H1 (cell line): ENCODE data around the gene RSBN1. TPM values are rescaled to one million over a fixed set of nuclear protein-coding genes. Genes with fewer than 3 reads are reported as not detected.

Experiments used
- CTCF ChIA-PET: fragments of 300-600 bp; sonication (Branson Sonifier 250); formaldehyde crosslinking; loops from one replicate; lab custom pipeline; 2021; ENCODE audit not compliant: partially characterized antibody; lab: Charles Lee
- POLR2A ChIA-PET: fragments of 300-600 bp; sonication (Branson Sonifier 250); formaldehyde crosslinking; loops from one replicate; lab custom pipeline; 2021; ENCODE audit warnings: inconsistent platforms; ENCODE audit not compliant: partially characterized antibody; lab: Charles Lee
- DNase-seq, 2 experiments: peaks; one replicate each; pipeline versions ENCODE4 v3.0.0 to v3.0.0-alpha.2; 2010 to 2022; ENCODE audit warnings: low spot score in 2 of 2, low read depth in 1 of 2, mixed read lengths in 1 of 2
- FAIRE-seq: peaks from 2 replicates; lab custom pipeline; 2011; peaks lifted over from hg19 to GRCh38; lab: Jason Lieb, UNC
- H2AFZ ChIP-seq: 2 replicates; pipeline ENCODE4 v1.8.1; 2012; ENCODE audit warnings: low read length, inconsistent platforms
- H2AK5ac ChIP-seq: 2 replicates; pipeline ENCODE4 v1.6.1; 2013; ENCODE audit warnings: low read depth, low read length
- H2BK120ac ChIP-seq: replicated peaks from 2 replicates; pipeline ENCODE3; 2013; ENCODE audit warnings: low read depth, low read length, inconsistent platforms
- H2BK12ac ChIP-seq: 2 replicates; pipeline ENCODE4 v1.6.1; 2013; ENCODE audit warnings: low read depth, low read length
- H2BK15ac ChIP-seq: 2 replicates; pipeline ENCODE4 v1.6.1; 2013; ENCODE audit warnings: low read length
- H2BK20ac ChIP-seq: 2 replicates; pipeline ENCODE4 v1.6.1; 2013; ENCODE audit warnings: low read length
- H2BK5ac ChIP-seq: 2 replicates; pipeline ENCODE4 v1.6.1; 2013; ENCODE audit warnings: low read depth, low read length
- H3K14ac ChIP-seq: 2 replicates; pipeline ENCODE4 v1.6.1; 2013; ENCODE audit warnings: inconsistent platforms; ENCODE audit not compliant: insufficient read length
- H3K18ac ChIP-seq: 2 replicates; pipeline ENCODE4 v1.6.1; 2013; ENCODE audit warnings: low read length; ENCODE audit errors: extremely low read depth
- H3K23ac ChIP-seq: 2 replicates; pipeline ENCODE4 v1.6.1; 2013; ENCODE audit warnings: inconsistent platforms; ENCODE audit not compliant: insufficient read length
- H3K23me2 ChIP-seq: 2 replicates; pipeline ENCODE4 v1.6.1; 2013; ENCODE audit warnings: low read depth, low read length
- H3K27ac ChIP-seq: 2 replicates; pipeline ENCODE4 v1.6.1; 2011; ENCODE audit warnings: low read depth, low read length, inconsistent platforms
- H3K27me3 ChIP-seq, 4 experiments: replicated peaks in 1 of 4; 1 replicate in 1 of 4; 2 replicates in 3 of 4; pipeline versions ENCODE4 v1.6.1 to v1.8.1; 2011 to 2013; ENCODE audit warnings: low read length in 3 of 4, mild to moderate bottlenecking in 3 of 4, inconsistent platforms in 2 of 4, mixed read lengths in 2 of 4, moderate library complexity in 1 of 4; ENCODE audit not compliant: control insufficient read depth in 3 of 4, insufficient read depth in 3 of 4; ENCODE audit errors: extremely low read depth in 1 of 4
- H3K36me3 ChIP-seq, 4 experiments: 2 replicates each; pipeline versions ENCODE4 v1.6.1 to v1.8.1; 2011 to 2013; ENCODE audit warnings: mild to moderate bottlenecking in 4 of 4, low read length in 3 of 4, moderate library complexity in 2 of 4, control low read depth in 1 of 4, inconsistent platforms in 1 of 4; ENCODE audit not compliant: insufficient read depth in 4 of 4, control insufficient read depth in 2 of 4
- H3K4ac ChIP-seq: replicated peaks from 2 replicates; pipeline ENCODE3; 2013; ENCODE audit warnings: low read length, low read depth, mixed read lengths, inconsistent platforms; ENCODE audit not compliant: insufficient read length
- H3K4me1 ChIP-seq, 4 experiments: replicated peaks in 1 of 4; 1 replicate in 1 of 4; 2 replicates in 3 of 4; pipeline versions ENCODE4 v1.6.1 to v1.8.1; 2011 to 2013; ENCODE audit warnings: low read length in 3 of 4, inconsistent platforms in 2 of 4, mixed read lengths in 1 of 4; ENCODE audit not compliant: insufficient read depth in 4 of 4, control insufficient read depth in 3 of 4
- H3K4me2 ChIP-seq, 2 experiments: 2 replicates each; pipeline versions ENCODE4 v1.6.1 to v1.8.1; 2011 to 2013; ENCODE audit warnings: low read depth in 2 of 2, low read length in 2 of 2, control low read depth in 1 of 2, inconsistent platforms in 1 of 2, mild to moderate bottlenecking in 1 of 2; ENCODE audit not compliant: insufficient read depth in 1 of 2
- H3K4me3 ChIP-seq, 4 experiments: fragments of 200-600, 300-600 bp in 1 of 4; sonication (generic), shearing (Covaris generic), sonication (Bioruptor Twin) in 1 of 4; 2 replicates each; pipeline versions ENCODE4 v1.5.1 to v1.8.1; 2011 to 2016; ENCODE audit warnings: low read length in 4 of 4, low read depth in 3 of 4, control low read depth in 2 of 4, inconsistent platforms in 2 of 4, mild to moderate bottlenecking in 2 of 4, mixed read lengths in 1 of 4, moderate library complexity in 1 of 4; ENCODE audit not compliant: insufficient read depth in 2 of 4; ENCODE audit errors: extremely low read depth in 1 of 4
- H3K56ac ChIP-seq: replicated peaks from 2 replicates; pipeline ENCODE3; 2013; ENCODE audit warnings: low read depth, mild to moderate bottlenecking, mixed read lengths, low read length, inconsistent platforms; ENCODE audit not compliant: insufficient read length
- H3K79me1 ChIP-seq: 2 replicates; pipeline ENCODE4 v1.6.1; 2013; ENCODE audit warnings: low read depth, low read length, control low read depth
- H3K79me2 ChIP-seq, 2 experiments: 2 replicates each; pipeline versions ENCODE4 v1.6.1 to v1.8.1; 2012 to 2013; ENCODE audit warnings: low read length in 2 of 2, mild to moderate bottlenecking in 2 of 2, inconsistent platforms in 1 of 2; ENCODE audit not compliant: insufficient read depth in 2 of 2, control insufficient read depth in 1 of 2
- H3K9ac ChIP-seq, 4 experiments: replicated peaks in 1 of 4; 1 replicate in 1 of 4; 2 replicates in 3 of 4; pipeline versions ENCODE4 v1.6.1 to v1.8.1; 2011 to 2013; ENCODE audit warnings: low read depth in 3 of 4, low read length in 3 of 4, control low read depth in 2 of 4, mild to moderate bottlenecking in 2 of 4, moderate library complexity in 2 of 4, inconsistent platforms in 1 of 4; ENCODE audit errors: extremely low read depth in 1 of 4
- H3K9me3 ChIP-seq, 2 experiments: 2 replicates each; pipeline versions ENCODE4 v1.6.1 to v1.8.1; 2012 to 2013; ENCODE audit warnings: mild to moderate bottlenecking in 2 of 2, moderate library complexity in 2 of 2, control low read depth in 1 of 2, inconsistent platforms in 1 of 2, low read depth in 1 of 2, low read length in 1 of 2, mixed read lengths in 1 of 2; ENCODE audit not compliant: insufficient read depth in 2 of 2
- H4K20me1 ChIP-seq, 2 experiments: replicated peaks in 1 of 2; 2 replicates each; pipeline versions ENCODE3 to v1.8.1; 2011 to 2013; ENCODE audit warnings: inconsistent platforms in 2 of 2, low read length in 2 of 2, mild to moderate bottlenecking in 1 of 2; ENCODE audit not compliant: insufficient read depth in 2 of 2, control insufficient read depth in 1 of 2
- H4K5ac ChIP-seq: 2 replicates; pipeline ENCODE4 v1.6.1; 2013; ENCODE audit warnings: low read length, low read depth, mixed read lengths, inconsistent platforms; ENCODE audit not compliant: insufficient read length
- H4K8ac ChIP-seq: 2 replicates; pipeline ENCODE4 v1.8.0; 2013; ENCODE audit warnings: mild to moderate bottlenecking, moderate library complexity, low read length, inconsistent platforms; ENCODE audit not compliant: insufficient read depth; ENCODE audit errors: extremely low read depth
- H4K91ac ChIP-seq: replicated peaks from 2 replicates; pipeline ENCODE3; 2013; ENCODE audit warnings: low read length, mixed read lengths, inconsistent platforms; ENCODE audit not compliant: insufficient read length
- ATF2 ChIP-seq: IDR thresholded peaks from 2 replicates; pipeline ENCODE4 v1.6.1; 2012; ENCODE audit warnings: low read length, inconsistent platforms
- JUN ChIP-seq: IDR thresholded peaks from 2 replicates; pipeline ENCODE4 v1.6.1; 2011; ENCODE audit warnings: low read depth, mild to moderate bottlenecking, improper control_type of control experiment, low read length
- KDM1A ChIP-seq: fragments of 200-600, 300-600 bp; sonication (generic); IDR thresholded peaks from 2 replicates; pipeline ENCODE4 v1.7.1; 2016; ENCODE audit warnings: mild to moderate bottlenecking, low read length, borderline replicate concordance
- MAX ChIP-seq: IDR thresholded peaks from 2 replicates; pipeline ENCODE4 v1.6.1; 2012; ENCODE audit warnings: inconsistent platforms
- RBBP5 ChIP-seq: IDR thresholded peaks from 2 replicates; pipeline ENCODE4 v1.7.1; 2012; ENCODE audit warnings: low read depth, mild to moderate bottlenecking, inconsistent platforms, low read length, moderate library complexity, borderline replicate concordance
- SIN3A ChIP-seq, 2 experiments: IDR thresholded peaks in 1 of 2; conservative IDR thresholded peaks in 1 of 2; 2 replicates each; pipeline ENCODE4 v1.6.1; 2011 to 2012; ENCODE audit warnings: low read length in 2 of 2, improper control_type of control experiment in 1 of 2, low read depth in 1 of 2, mild to moderate bottlenecking in 1 of 2
- SIX5 ChIP-seq: IDR thresholded peaks from 2 replicates; pipeline ENCODE4 v1.6.1; 2011; ENCODE audit warnings: mild to moderate bottlenecking, low read depth, low read length
- TAF1 ChIP-seq: IDR thresholded peaks from 2 replicates; pipeline ENCODE4 v1.6.1; 2011; ENCODE audit warnings: mild to moderate bottlenecking, low read depth, low read length
- ZNF274 ChIP-seq: IDR thresholded peaks from 2 replicates; pipeline ENCODE4 v1.7.0; 2012; ENCODE audit warnings: low read length, borderline replicate concordance; ENCODE audit errors: extremely low read depth
- WGBS, 2 experiments: shearing (Covaris generic) in 1 of 2; methylation state at CpG; one replicate each; pipeline versions ENCODE4 v1.1.6 to v1.1.7; 2013 to 2015; ENCODE audit warnings: low lambda C conversion rate in 2 of 2, mixed read lengths in 2 of 2, inconsistent platforms in 1 of 2, low coverage in 1 of 2, missing lambda C conversion rate in 1 of 2; ENCODE audit not compliant: insufficient replicate concordance in 2 of 2, insufficient coverage in 1 of 2, insufficient read length in 1 of 2; ENCODE audit errors: extremely low coverage in 1 of 2, missing lambda C conversion rate in 1 of 2; 5-methylcytosine and 5-hydroxymethylcytosine counted together
- polyA plus RNA-seq, 7 experiments: library from polyadenylated mRNA; depleted of rRNA in 3 of 7; stranded (reverse) in 5 of 7; unstranded in 2 of 7; fragments of >200 nt in 5 of 7; fragments of 200-250 nt in 2 of 7; gene quantifications; 1 replicate in 5 of 7; 2 replicates in 1 of 7; 4 replicates in 1 of 7; pipeline versions ENCODE4 v1.2.1 to v1.2.3, GENCODE V29; 2011 to 2013; ENCODE audit warnings: missing spikeins in 2 of 7, mixed read lengths in 2 of 7
- total RNA-seq: library from RNA; stranded (reverse); fragmentation: NEBNext Ultra II Directional; extraction: Animal tissue kit (Norgen Biotek cat#: 25700); gene quantifications from 2 replicates; pipeline ENCODE4 v1.2.1, GENCODE V29; 2021

RSBN1 gene
- total and polyA plus RNA-seq, 2 of the 8 experiments (the other 6 are each of a cell fraction or from before 2014, with no cell fraction given), result 4.2 to 17.6 TPM

GRCh38 chr1:113758631-113759332 is 53.5 kb downstream of the RSBN1 start:
- 1% methylated on average over 41 of the region's 55 CpGs; no CpG with 5 or more reads in 1 of the 2 experiments for WGBS, 2 experiments
- CTCF ChIA-PET, result interaction anchor here (0.7 to 1.1 kb wide), 3 partner anchors 99 to 823 kb away, joined by 3 to 4 read pairs (median 4); no protein-coding TSS in a partner anchor
- no peak overlapping the region for H2BK120ac ChIP-seq
- peaks cover 0 to 9% (median 0%) of the 10 kb centered on the region in 4 experiments; a peak in 3 of 7 replicates for H3K4me1 ChIP-seq
- no peak overlapping the region for H2BK12ac ChIP-seq
- H3K4ac ChIP-seq, result no peak overlapping the region
- peak overlapping the region; percentile 62 for H3K56ac ChIP-seq
- DNase-seq (peak; percentile 7 to 87), FAIRE-seq (no peak)
- peaks cover 0 to 10% (median 0%) of the 10 kb centered on the region in 4 experiments; a peak in 1 of 8 replicates for H3K36me3 ChIP-seq
- H3K23ac ChIP-seq, result no peak overlapping the region
- no peak overlapping the region for H2BK20ac ChIP-seq
- no peak overlapping the region for H2AK5ac ChIP-seq
- no peaks in the 10 kb centered on the region for H3K27me3 ChIP-seq
- H4K20me1 ChIP-seq, result peaks cover 0 to 2% of the 10 kb centered on the region in 2 experiments
- H4K5ac ChIP-seq, result peak overlapping the region; percentile 85
- POLR2A ChIA-PET, result interaction anchor here (1.0 to 2.7 kb wide), 12 partner anchors 10 to 171 kb away, joined by 3 to 17 read pairs (median 4); partner anchors contain the start of genes AP4B1, DCLRE1B, HIPK1 and RSBN1
- peaks cover 7% of the 10 kb centered on the region for H3K23me2 ChIP-seq
- 0 out of 2 replicates have a peak overlapping the region, but pooled peaks have one; percentile 26 for H2BK5ac ChIP-seq
- H3K4me2 ChIP-seq, result peak overlapping the region; percentile 98
- no peak overlapping the region for H3K18ac ChIP-seq
- H2BK15ac ChIP-seq, result no peak overlapping the region
- H3K9me3 ChIP-seq, result no peaks in the 10 kb centered on the region
- H4K91ac ChIP-seq, result peak overlapping the region; percentile 81
- peak overlapping the region; percentile 90; the same call in 1 of the 2 replicates for H3K27ac ChIP-seq
- peak overlapping the region; percentile 64 to 88 (median 81) for H3K9ac ChIP-seq
- no peak overlapping the region for H3K14ac ChIP-seq
- peaks cover 0 to 7% of the 10 kb centered on the region in 2 experiments; a peak in 2 of 4 replicates for H3K79me2 ChIP-seq
- H3K79me1 ChIP-seq, result no peaks in the 10 kb centered on the region
- H3K4me3 ChIP-seq, result peak overlapping the region; percentile 59 to 93 (median 86)
- peak overlapping the region; percentile 66; the same call in 1 of the 2 replicates for H2AFZ ChIP-seq
- peak overlapping the region; percentile 83; the same call in 1 of the 2 replicates for H4K8ac ChIP-seq
- TF ChIP-seq ATF2 (0 out of 2 replicates have a peak, but pooled peaks have one; percentile 60), SIX5 (no peak), JUN (no peak), TAF1 (no peak), SIN3A (conservative IDR thresholded peaks at IDR 0.05 in 1 of 2, IDR thresholded peaks at IDR 0.05 in 1 of 2; ENCODE audit: low read depth in 1 of 2, low read length in 2 of 2) (peak in 1 of 2 experiments; percentile 91; a peak in 2 of 4 replicates), KDM1A (no peak), RBBP5 (peak; percentile 57; the same call in 1 of the 2 replicates), MAX (no peak), ZNF274 (no peak)
